GM19324 (cell line): ENCODE data around the gene TSNAX.

Source experiments
- ATAC-seq: cut with Tn5 transposase; IDR thresholded peaks from one replicate; pipeline ENCODE4 v1.9.1; 2021; ENCODE audit warnings: mild to moderate bottlenecking, moderate library complexity; ENCODE audit not compliant: unreplicated experiment, low FRiP score

TSNAX gene

DNA sequence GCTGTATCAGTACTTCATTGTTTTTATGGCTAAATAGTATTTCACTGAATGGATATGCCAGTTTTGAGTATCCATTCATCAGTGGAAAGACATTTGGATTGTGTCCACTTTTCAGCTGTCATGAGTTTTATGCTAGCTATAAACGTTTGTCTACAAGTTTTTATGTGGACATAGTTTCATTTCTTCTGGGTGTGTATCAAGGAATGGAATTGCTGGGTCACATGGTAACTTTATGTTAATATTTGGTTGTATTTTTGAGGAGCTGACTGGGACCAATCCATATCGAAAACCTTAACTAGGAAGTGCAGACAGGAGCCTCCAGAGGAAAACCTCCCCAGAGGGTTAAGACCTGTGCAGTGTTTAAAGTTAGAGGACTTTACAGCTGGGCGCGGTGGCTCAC lies 66.3 kb downstream of the TSNAX start:
- no peak for ATAC-seq

DNA sequence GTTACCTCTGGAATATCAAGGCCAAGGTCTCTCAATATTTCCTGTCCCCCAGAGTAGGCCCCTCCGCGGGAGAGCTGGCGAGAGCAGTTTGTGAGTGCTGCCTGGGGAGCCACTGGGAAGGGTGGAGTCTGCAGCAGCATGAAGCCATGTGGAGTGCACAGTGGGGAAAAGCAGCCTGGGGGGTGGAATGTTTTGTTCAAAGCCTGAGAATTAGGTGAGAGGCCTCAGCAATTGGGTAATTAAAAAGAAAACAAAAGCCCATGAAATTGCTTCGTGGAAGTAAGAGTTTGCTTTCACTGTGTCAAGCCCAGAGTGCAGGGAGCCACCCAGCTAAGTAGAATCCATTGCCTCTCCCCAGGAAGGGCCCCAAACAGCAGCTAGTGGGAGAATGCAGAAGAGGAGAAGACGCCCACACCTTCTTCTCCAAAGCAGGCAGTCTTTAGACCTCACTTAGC lies 67.9 kb downstream of the TSNAX start:
- no peak for ATAC-seq

- no peak for ATAC-seq
Measured at GRCh38 chr1:231597971-231598370, 69.5 kb downstream of the TSNAX start.

GRCh38 chr1:231600458-231600976 lies 72.0 kb downstream of the TSNAX start:
- ATAC-seq: no peak

DNA sequence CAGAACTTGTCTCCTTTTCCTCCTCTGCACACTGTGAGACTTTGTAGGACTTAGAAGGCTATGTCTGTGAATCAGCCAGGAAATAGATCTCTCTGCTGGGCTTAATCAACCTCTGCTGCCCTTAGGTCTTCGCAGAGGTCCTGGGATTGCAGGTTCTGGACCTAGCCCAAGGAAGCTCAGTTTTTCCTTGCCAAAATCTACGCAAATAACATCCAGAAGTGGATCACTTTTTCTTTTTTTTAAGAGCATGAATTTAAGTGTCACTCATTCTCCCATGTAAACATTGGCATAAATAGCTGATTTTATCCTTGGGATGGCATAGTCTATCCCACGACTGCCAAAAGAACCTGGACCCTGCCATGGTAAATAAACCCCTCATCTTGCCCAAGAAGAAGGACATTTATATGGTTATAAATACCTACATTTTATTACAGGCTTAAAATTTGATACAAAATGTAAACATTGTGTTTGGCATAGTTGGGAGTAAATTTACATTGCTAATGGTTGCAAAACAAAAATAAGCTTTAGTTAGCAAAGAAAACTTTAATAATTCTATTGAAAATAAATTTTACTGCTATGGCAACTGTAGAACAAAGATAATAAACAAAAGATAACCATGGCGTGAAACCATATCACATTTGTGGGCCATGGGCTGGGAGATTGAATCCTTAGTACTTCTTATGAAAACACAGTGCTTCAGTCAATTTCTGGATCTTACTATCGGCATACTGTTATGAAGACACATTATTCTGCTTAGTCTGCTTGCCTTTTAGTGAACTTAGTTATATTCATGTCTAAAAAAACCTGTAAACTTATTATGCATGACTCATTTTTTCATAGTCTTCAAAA lies 73.6 kb downstream of the TSNAX start:
- ATAC-seq: no peak

- no peak for ATAC-seq
Measured at GRCh38 chr1:231602673-231602984, 74.2 kb downstream of the TSNAX start.

- ATAC-seq: peak; percentile 49
Measured at GRCh38 chr1:231603598-231604275, 75.3 kb downstream of the TSNAX start.

GRCh38 chr1:231604276-231604621 lies 75.8 kb downstream of the TSNAX start:
- no peak for ATAC-seq

- ATAC-seq: no peak
Measured at GRCh38 chr1:231605149-231606100, 77.0 kb downstream of the TSNAX start.

- ATAC-seq: no peak
Measured at GRCh38 chr1:231606712-231607111, 78.2 kb downstream of the TSNAX start.

GRCh38 chr1:231610388-231610787 lies 81.9 kb downstream of the TSNAX start:
- no peak for ATAC-seq

- ATAC-seq: no peak
Measured at GRCh38 chr1:231611111-231611510, 82.6 kb downstream of the TSNAX start.

DNA sequence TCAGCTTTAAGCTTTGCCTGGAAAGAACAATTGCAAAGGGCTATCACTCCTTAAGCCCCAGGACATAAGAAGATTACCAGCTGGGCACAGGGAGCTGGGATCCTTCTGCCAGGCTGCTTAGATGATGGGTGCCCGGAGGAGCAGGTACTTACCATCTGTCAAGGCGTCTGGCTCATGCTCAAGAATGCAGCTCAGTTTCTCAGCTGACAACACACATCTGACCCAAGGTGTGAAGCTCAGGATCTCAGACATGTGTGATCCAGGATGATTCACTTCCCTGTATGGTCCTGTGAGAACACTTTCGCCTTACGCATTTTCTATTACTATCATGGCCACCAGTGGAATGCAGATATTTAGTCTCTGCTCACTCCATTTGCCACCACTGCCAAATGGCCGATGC lies 83.4 kb downstream of the TSNAX start:
- ATAC-seq: no peak

DNA sequence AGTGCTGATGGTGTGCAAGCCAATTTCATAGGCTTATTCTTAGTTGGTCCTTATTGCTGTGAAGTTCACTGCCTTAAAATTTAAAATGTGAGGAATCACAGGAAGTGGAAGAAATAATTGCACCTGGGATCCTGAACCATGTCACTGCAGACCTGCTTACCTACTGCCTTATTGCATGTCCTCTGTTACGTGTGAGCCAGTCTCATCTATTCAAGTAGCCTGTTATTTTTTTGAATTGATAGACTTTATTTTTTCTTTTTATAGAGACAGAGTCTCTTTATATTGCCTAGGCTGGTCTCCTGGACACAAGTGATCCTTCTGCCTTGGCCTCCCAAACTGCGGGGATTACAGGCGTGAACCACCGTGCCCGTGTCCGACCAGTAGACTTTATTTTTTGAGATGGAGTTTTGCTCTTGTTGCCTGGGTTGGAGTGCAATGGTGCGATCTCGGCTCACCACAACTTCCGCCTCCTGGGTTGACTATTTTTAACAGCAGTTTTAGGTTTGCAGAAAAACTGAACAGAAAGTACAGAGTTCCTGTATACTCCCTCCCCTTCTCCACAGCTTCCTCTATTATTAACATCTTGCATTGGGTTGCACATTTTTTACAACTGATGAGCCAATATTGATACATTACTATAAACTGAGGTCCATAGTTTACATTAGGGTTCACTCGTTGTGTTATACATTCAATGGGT lies 84.1 kb downstream of the TSNAX start:
- ATAC-seq: peak; percentile 86

DNA sequence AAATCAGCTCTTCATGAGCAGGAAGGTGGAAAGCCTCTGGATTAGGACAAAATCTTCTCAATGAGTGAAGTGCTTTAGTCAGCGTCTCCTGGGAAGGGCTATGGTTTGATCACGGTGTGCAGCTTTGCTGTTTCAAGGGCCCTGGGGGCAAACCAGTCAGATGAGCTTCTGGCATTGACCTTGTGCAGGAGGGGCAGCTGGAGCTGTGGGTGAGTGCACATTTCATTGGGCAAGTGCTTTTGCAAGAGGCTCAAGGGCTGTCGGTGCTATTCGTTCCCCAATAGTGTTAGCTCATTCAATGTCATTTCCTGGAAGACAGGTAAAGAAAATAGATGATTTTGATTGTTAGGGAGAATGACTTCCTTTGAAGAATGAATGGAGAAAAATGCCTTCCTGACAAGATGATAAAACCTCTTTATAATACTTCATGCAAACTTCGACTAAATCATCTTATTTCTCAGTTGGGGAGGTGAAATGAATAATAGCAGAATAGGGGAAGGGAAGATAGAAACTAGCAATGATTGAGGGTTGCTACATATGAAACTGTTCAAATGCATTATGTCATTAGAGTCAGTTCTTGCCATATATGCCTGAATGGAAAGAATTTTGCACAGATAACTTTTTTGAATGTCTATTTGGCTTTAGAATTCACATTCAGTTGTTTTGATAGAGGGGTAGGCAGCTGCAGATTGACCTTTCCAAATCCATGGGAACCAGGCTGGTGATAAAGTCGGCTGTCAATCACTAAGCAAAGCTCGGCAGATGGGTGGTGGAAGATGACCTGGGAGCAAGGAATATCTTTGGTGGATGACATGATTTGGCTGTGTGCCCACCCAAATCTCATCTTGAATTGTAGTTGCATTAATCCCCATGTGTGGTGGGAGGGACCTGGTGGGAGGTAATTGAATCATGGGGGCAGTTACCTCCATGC lies 85.2 kb downstream of the TSNAX start:
- peak; percentile 7 for ATAC-seq
